Ecto neural progenitor cell (in vitro differentiated cells): Measurements from ENCODE around the gene KIRREL3.

ENCODE experiments used
- DNase-seq: peaks from one replicate; pipeline ENCODE4 v3.0.0-alpha.2; 2018; ENCODE audit warnings: low spot score

Gene KIRREL3

GRCh38 chr11:127000291-127000968 lies at the start of gene KIRREL3:
Gene KIRREL3 (minus strand): TSS chr11:127000770.
- peak; percentile 61 for DNase-seq

GRCh38 chr11:127050186-127050585 lies 49.6 kb upstream of the KIRREL3 start:
- DNase-seq = no peak

GRCh38 chr11:127049486-127049885 lies 48.9 kb upstream of the KIRREL3 start:
- no peak for DNase-seq

- no peak for DNase-seq
These were observed 44.0 kb upstream of the KIRREL3 start for GRCh38 chr11:127044535-127044934.

GRCh38 chr11:127042445-127042844 lies 41.9 kb upstream of the KIRREL3 start:
- DNase-seq = no peak

- DNase-seq = no peak
These were observed 39.0 kb upstream of the KIRREL3 start for GRCh38 chr11:127039591-127039990.

GRCh38 chr11:127037596-127037995 lies 37.0 kb upstream of the KIRREL3 start:
- no peak for DNase-seq

- DNase-seq = no peak
These were observed 36.4 kb upstream of the KIRREL3 start for GRCh38 chr11:127037001-127037400.

- no peak for DNase-seq
These were observed 35.3 kb upstream of the KIRREL3 start for GRCh38 chr11:127035824-127036223.

- DNase-seq = no peak
These were observed 34.4 kb upstream of the KIRREL3 start for GRCh38 chr11:127034973-127035372.

- no peak for DNase-seq
These were observed 28.1 kb upstream of the KIRREL3 start for GRCh38 chr11:127028648-127029047.

- DNase-seq = no peak
These were observed 27.2 kb upstream of the KIRREL3 start for GRCh38 chr11:127027789-127028188.

- no peak for DNase-seq
These were observed 26.4 kb upstream of the KIRREL3 start for GRCh38 chr11:127027000-127027399.

- DNase-seq = no peak
These were observed 23.4 kb upstream of the KIRREL3 start for GRCh38 chr11:127023991-127024390.

GRCh38 chr11:127018683-127019279 lies 18.2 kb upstream of the KIRREL3 start:
- DNase-seq = no peak

- DNase-seq = peak; percentile 60
These were observed 16.9 kb upstream of the KIRREL3 start for GRCh38 chr11:127017482-127017881.

- DNase-seq = no peak
These were observed 13.0 kb upstream of the KIRREL3 start for GRCh38 chr11:127013550-127013949.

GRCh38 chr11:127006311-127006710 lies 5.7 kb upstream of the KIRREL3 start:
- no peak for DNase-seq

- peak; percentile 88 for DNase-seq
These were observed 2.9 kb upstream of the KIRREL3 start for GRCh38 chr11:127003260-127003981.

GRCh38 chr11:127002669-127003259 lies 2.2 kb upstream of the KIRREL3 start:
- DNase-seq = no peak

GRCh38 chr11:127000981-127001380 lies 411 bp upstream of the KIRREL3 start:
- no peak for DNase-seq

- no peak for DNase-seq
These were observed 1.2 kb downstream of the KIRREL3 start for GRCh38 chr11:126999366-126999765.

GRCh38 chr11:126997641-126998040 lies 2.9 kb downstream of the KIRREL3 start:
- DNase-seq = no peak
